Fibroblast of skin of right biceps (primary cell): ENCODE data around the gene CNOT6.
"Not testable (repeated sequence)": the region's sequence is repeated elsewhere in the genome, so short reads cannot be mapped to it uniquely, and the experiment has no call there.

ENCODE experiments used
- DNase-seq: peaks from one replicate; pipeline ENCODE4 v3.0.0-alpha.2; 2013

CNOT6 gene

GRCh38 chr5:180471866-180472265 lies 22.3 kb upstream of the CNOT6 start:
- no peak for DNase-seq

DNA sequence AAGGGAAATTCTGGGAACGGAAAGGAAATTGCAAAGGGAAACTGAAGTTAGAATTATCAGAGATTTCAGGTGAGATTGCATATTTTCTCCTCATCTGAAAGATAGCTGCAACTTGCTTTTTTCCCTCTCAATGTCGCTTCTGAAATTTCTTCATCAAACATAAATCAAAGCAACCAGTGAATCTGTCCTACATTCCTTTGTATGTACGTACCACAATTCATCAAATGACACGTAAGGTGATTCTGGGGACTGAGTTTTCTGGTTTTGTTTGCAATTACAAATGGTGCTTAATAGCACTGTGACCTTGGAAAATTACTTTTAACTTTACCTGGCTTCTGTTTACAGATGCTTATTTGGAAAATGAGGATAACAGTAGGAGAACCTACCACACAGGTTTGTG lies 21.9 kb upstream of the CNOT6 start:
- DNase-seq: peak; percentile 11

GRCh38 chr5:180473386-180473785 lies 20.8 kb upstream of the CNOT6 start:
- DNase-seq: not testable (repeated sequence)

- DNase-seq: no peak
Observed at GRCh38 chr5:180474569-180474968, 19.6 kb upstream of the CNOT6 start.

- not testable (repeated sequence) for DNase-seq
Observed at GRCh38 chr5:180475969-180476524, 18.1 kb upstream of the CNOT6 start.

DNA sequence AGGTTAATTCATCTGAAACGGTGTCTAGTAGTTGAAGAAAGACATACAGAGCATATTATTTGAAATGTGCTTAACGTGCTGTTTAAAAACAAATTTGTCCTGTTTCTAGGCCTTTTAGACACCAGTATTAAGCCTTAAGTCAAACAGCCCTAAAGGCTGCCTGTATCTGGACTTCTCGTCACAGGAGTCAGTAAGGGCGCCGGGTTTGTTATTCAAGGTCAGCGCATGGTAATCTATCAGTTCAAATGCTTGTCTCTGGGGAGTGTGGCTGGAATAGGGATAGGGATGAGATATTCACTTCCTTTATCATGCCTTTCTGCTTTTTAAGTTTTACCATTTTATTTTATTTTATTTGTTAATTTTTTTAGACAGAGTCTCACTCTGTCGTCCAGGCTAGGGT lies 9.4 kb upstream of the CNOT6 start:
- no peak for DNase-seq

- no peak for DNase-seq
Observed at GRCh38 chr5:180486636-180487149, 7.5 kb upstream of the CNOT6 start.

- DNase-seq: no peak
Observed at GRCh38 chr5:180487556-180487955, 6.6 kb upstream of the CNOT6 start.

GRCh38 chr5:180491496-180491895 lies 2.7 kb upstream of the CNOT6 start:
- DNase-seq: peak; percentile 3

DNA sequence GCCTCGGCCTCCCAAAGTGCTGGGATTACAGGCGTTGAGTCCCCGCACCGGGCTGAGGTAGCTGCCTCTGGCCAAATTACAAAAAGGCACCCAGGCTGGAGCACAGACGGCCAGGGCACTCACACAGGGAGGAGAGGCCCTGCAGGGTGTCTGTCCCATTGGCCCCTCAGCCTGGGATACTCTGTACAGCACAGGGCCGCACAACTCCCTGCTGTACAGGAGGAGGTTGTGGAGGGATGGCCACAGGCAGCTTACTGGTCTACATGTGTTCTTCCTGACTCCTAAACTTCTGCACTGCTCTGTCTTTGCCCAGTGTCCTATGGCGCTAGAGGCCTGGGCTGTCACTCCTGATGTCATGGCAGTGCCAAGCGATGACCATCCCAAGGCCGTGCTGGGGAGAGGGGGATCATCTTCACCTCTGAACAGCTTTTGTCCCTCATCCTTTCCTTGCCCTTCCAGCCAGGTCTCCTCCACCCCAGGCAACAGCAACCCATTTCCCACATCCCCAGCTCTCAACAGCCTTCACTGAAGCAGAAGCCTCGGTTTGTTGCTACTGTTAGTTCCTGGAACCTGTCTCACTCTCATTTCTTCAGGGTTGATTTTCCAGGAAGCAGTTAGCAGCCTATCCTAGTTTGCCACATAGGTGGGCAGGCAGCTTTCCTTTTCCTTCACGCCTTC lies 1.8 kb upstream of the CNOT6 start:
- DNase-seq: no peak

- peak; percentile 19 for DNase-seq
Observed at GRCh38 chr5:180494510-180495181, 467 bp downstream of the CNOT6 start.

GRCh38 chr5:180495292-180495691 lies 1.1 kb downstream of the CNOT6 start:
- DNase-seq: no peak

GRCh38 chr5:180495991-180496741 lies 2.0 kb downstream of the CNOT6 start:
- DNase-seq: no peak

DNA sequence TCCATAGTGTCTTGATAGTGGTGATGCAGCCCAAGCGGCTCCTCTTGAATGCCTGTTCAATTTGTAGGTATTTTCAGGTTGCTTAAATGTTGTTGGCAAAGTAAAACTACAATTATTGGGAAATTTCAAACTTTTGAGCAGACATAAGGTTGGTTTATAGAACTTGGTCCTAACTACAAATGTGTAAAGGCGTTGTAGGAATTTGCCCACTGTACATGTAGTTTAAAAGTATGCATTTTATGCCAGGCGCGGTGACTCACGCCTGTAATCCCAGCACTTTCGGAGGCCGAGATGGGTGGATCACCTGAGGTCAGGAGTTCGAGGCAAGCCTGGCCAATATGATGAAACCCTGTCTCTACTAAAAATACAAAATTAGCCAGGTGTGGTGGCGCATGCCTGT lies 2.6 kb downstream of the CNOT6 start:
- DNase-seq: not testable (repeated sequence)

DNA sequence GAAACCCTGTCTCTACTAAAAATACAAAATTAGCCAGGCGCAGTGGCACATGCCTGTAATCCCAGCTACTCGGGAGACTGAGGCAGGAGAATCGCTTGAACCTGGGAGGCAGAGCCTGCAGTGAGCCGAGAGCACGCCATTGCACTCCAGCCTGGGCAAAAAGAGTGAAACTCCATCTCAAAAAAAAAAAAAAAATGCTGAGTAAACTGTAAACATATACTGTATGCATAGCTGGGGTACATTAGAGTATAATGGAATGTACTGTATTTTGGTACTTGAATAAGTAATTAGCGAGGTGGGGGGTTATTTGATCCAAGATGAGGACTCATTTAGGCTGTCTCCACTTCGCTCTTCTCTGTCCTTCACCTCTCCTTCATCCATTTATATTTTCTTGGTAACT lies 3.7 kb downstream of the CNOT6 start:
- DNase-seq: not testable (repeated sequence)

GRCh38 chr5:180498378-180498777 lies 4.2 kb downstream of the CNOT6 start:
- DNase-seq: no peak

- DNase-seq: no peak
Observed at GRCh38 chr5:180499684-180500083, 5.5 kb downstream of the CNOT6 start.

DNA sequence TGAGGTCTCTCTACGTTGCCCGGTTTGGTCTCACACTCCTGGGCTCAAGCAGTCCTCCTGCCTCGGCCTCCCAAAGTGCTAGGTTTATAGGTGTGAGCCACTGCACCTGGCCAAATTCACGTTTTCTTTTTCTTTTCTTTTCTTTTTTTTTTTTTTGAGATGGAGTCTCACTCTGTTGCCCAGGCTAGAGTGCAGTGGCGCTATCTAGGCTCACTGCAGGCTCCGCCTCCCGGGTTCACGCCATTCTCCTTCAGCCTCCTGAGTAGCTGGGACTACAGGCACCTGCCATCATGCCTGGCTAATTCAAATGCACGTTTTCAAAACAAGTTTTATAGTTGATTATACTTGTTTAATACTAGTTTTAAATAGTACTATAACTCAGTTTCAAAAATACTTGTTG lies 6.1 kb downstream of the CNOT6 start:
- DNase-seq: not testable (repeated sequence)

- no peak for DNase-seq
Observed at GRCh38 chr5:180507661-180508060, 13.5 kb downstream of the CNOT6 start.

- no peak for DNase-seq
Observed at GRCh38 chr5:180515294-180515693, 21.1 kb downstream of the CNOT6 start.

- DNase-seq: not testable (repeated sequence)
Observed at GRCh38 chr5:180515974-180516373, 21.8 kb downstream of the CNOT6 start.

DNA sequence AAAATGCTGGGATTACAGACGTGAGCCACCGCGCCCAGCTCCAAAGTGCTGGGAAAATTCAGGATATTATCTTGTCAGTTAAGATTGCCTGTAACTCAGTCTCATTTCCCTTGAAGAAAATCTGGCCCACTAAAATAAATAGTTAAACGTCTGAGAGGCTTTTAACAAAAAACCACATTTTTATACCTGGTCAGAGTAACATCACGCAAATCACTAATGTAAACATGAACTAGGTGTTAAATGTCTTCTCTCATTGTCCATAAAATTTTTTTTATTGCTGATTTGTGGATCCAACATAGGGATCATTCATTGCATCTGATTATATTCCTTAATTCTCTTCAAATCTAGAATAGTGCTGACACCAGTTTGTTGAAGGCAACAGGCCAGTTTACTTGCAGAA lies 22.3 kb downstream of the CNOT6 start:
- DNase-seq: no peak

- DNase-seq: peak; percentile 62
Observed at GRCh38 chr5:180519098-180519497, 24.9 kb downstream of the CNOT6 start.
